HG03045 (cell line): ENCODE measurements around the gene NMRAL1.

Experiments
- ATAC-seq: cut with Tn5 transposase; IDR thresholded peaks from one replicate; pipeline ENCODE4 v1.9.1; 2021; ENCODE audit warnings: mild to moderate bottlenecking, moderate library complexity; ENCODE audit not compliant: unreplicated experiment

The NMRAL1 gene

DNA sequence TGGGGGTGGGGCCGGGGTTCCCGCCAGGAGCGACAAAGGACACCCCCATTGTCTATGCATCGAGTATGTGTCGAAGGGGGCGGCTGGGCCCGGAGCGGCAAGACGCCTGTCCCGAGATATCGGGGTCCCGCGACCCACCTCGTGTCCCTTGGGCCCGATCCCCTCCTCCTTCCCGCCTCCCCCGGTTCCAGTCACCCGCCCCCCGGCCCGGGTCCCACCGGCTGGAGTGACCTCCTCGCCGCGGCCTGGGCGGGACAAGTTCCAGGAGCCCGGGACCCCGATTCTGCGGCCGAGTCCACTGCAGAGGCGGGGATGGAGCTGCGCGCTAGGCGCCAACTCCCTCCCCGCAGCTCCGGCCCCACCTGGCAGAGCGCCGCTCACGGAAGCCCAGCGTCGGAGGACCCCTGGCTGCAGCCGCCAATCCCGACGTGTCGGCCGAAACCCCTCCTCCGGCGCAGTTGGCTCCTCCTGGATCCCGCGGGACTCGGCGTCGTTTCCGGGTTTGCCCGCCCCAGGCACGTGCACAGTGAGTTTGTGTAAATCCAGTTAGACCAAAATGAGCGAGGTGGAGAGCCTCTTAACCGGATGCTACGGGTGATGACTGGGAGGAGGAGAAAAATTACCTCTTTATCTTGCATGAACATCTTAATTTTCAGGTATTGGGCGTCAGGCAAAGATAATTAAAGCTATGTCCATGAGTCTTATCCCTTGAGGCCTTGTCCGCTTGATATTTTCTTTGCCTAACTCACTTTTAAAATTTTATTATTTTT lies at the start of gene NMRAL1:
Gene NMRAL1 (minus strand): TSS at position 434 of the 770 bp plus-strand sequence. CDS start 493 bp downstream, outside the sequence.
- no peak for ATAC-seq

DNA sequence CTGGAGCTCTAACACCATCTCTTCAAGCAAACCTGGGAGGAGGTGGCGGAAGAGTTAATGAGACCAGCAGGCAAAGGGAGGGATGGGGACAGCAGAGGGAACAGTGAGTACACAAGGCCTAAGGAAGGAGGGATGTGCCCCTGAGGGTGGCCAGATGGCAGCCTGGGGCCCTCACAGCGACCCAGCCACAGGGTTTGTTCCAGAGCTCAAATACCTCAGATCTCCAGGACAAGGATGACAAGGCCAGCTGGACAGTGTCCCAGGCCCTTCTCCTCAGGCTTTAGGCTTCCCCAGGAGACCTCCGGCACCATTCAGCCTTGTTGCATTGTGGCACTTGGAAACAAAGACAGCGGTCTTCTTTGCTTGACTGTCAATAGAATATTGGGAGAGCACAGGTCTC lies 49.3 kb upstream of the NMRAL1 start:
- ATAC-seq = no peak

DNA sequence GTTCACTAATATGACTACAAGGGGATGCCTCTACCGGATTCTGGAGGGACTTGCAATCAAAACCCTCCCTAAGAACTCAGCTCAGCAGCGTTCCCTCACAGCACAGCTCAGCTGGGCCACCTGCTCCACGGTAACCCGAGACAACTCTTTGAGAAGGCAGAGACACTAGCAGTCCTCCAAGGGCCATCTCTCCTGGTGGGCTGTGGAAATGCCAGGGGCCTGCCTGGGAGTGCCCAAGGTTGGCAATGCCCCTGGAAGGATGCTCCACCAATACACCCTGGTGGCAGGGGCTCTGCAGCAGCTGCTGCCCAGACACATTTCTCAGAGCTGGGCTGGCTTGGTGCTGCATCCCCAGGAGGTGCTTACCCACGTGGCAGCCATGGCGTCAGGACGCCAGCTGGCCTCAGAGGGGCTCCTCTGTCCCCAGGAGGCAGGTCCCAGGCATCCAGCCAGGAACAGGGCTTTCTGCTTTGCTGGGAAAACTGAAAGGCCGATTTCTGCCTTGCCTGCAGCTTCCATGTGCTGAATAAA lies 47.7 kb upstream of the NMRAL1 start:
- ATAC-seq = no peak

DNA sequence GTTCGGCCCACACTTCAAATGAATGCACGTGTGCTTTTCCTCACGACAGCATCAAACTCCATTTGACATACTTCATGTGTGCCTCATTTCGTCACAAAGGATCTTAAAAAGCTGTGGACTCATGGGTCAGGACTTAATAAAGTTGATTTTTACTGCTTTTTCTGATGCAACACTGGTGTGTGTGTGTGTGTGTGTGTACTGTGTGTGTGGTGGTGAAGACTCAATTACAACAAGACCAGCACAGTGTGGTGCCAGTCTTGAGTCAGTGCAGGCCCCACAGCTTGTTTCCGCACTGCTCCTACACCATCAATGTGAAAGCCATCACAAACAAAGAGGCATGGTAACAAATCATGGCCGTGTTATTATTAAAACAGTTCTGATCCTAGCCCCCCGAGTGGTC lies 46.5 kb upstream of the NMRAL1 start:
- no peak for ATAC-seq

DNA sequence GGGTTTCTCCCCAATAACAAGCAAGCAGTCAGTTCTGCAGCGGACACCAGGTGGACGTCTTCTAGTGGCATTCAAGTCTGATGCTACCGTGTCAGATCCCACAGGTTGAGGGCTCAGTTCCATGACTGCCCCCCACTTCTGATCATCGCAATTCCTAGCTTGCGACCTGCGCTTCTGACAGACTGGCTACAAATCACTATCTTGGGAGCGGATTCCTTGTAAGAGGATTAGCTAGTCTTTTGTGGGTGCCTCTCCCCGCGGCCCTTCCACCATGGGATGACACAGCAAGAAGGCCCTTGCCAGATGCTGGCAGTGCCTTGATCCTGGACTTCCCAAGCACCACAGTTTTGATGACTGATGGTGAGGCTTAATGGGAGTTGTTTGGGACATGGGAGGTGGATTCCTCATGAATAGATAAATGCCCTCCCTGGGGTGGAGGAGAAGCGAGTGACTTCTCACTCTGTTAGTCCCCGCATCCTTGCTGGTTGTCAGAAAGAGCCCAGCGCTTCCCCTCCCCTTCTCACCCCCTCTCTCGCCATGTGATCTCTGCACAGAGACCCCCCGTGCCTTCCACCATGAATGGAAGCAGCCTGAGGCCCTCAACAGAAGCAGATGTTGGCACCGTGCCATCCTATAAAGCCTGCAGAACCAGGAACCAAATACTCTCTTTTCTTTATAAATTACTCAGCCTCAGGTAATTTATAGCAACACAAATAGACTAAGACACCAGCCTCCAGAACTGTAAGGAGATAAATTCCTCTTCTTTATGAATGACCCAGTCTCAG lies 45.0 kb upstream of the NMRAL1 start:
- no peak for ATAC-seq

DNA sequence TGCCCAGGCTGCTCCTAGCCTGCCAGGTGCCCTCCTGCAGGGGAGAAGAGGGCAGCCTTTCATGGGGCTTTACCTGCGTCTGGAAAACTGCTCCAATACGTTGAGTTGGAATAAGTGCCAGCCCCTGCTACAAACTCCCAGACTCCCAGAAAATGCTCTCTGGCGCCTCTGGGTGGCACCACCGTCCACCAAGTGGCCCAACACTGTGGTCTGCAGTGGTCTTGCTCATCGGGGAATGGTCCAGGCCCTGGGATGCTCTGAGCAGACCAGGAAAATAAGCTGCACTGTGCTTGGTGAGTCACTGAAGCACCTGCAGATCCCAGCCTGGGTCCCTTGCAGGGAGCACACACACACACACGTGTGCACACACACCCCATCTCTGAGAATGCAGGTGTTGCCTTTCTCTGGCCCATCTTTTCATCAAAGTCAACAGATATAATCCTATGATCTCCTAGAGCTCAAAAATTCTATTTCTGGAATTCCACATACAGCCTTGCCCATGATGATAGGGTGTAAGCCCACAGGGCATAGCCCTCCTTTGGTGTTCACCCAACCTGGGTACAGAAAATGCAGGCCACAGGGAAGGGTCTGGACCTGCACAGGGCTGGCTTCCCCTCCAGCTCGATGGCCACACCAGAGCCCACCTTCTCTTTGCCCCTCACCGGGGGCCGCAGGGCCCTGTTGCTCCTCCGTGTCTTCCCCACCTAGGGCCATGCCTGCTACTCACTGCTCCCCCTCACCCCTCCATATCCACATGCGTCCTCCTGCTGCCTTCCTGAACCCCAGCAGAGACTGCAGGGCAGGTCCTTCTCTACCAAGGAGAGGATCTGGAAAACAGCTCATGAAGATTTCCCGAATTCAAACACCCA lies 43.6 kb upstream of the NMRAL1 start:
- ATAC-seq = no peak

DNA sequence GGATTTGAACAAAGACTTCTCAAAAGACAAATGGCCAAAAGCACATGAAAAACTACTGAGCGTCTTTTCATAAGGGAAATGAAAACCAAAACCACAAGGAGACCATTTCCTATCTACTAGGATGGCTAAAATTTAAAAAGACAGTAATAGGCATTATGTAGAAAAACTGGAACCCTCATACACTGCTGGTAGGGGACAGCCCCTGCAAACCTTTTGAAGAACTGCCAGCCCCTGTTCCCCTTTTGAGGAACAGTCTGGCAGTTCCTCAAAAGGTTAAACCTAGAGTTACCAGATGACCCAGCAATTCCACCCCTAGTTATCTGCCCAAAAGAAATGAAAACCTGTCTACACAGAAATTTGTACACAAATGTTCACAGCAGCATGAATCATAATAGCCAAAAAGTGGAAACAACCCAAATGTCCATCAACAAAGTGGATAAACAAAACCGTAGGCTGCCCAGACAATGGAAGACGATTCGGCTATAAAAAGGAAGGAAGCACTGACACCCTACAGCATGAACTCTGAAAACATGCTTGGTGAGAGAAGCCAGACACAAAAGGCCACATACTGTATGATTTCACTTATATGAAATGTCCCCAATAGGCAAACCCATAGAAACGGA lies 41.3 kb upstream of the NMRAL1 start:
- ATAC-seq = no peak

DNA sequence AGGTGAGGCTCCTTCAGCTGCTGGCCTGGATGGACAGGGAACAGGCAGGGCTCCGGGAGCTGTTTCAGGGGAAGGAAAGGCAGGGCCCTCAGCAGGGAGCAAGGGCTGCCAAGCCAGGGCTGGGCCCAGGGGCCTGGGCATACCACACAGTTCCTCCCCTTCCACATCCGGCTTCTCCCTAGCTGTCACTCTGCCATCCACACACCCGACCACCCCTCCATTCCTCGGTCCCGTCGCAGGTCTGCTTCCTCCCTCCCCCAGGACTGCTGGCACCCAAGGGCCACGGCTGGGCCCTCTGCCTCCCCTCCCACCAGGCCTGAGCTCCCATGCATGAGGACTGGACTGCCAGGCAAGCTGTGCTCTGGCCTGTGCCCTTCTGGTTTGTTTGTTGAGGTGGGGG lies 40.2 kb upstream of the NMRAL1 start:
- ATAC-seq = no peak

DNA sequence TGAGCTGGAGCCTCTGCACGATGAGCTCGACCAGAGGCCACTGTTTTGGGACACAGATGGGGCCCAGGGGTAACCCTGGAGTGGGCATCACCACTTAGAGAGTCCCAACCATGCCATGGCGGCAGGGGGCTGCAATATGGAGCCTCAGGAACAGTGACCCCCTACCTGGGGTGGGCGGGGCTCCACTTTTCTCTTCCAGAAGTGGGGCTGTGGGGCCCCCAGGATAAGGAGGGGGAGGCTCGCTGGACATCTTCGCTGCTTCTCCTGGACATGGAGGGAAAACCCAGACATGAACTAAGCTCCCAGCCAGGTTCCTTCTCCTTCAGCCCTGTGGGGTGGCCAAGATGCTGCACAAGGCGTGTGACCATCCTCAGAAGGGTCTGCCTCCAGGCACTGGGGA lies 39.5 kb upstream of the NMRAL1 start:
- ATAC-seq = no peak

DNA sequence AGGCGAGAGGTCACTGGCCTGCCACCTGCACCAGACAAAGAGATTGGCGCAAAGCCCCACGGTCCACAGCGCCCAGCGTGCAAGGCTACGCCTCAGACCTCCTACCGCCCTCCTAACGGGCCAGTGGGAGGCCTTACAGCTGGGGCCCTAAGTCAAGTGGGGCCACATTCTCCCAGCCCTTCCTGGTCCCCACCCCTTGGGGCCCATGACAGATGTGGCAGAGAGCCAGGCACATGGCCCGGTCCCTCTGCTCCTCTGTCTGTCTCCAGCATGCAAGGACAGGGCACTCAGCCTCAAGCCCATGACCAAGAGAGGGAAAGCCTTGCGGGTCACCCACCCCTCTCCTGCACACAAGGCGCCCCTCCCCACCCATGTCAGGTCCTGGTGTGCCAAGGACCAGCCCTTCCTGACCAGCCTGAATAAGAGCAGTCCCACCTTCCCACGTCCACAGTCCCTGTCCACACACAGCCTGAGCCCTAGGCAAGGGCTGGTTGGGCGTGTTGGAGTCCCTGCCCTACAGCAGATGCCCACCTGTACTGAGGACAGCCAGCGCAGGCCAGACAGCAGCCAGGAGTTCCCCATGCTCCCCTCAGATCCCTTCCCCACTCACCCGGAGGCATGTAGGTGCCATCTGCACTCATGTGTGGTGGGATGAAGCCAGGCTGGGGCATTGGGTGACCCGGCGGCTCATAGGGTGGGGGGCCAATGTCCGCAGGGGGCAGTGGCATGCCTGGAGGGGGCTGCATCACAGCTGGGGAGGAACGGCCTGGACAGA lies 38.8 kb upstream of the NMRAL1 start:
- no peak for ATAC-seq

DNA sequence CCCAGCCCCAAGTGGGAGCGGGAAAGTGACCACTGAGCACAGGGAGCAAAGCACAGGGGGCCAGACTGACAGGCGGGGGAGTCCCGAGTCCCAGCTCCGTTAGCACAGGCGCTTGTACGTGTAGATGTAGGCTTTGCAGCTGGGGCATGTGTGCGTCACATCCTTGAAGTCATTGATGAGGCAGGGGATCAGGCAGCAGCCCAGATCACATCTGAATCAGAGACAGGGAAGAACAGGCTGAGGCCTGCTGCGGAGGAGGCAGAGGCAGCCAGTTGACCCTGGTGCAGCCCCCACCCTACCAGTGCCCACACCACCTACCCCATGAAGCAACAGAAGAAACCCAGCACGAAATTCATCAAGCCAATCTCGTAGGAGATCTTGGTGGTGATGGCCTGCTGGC lies 38.0 kb upstream of the NMRAL1 start:
- no peak for ATAC-seq

DNA sequence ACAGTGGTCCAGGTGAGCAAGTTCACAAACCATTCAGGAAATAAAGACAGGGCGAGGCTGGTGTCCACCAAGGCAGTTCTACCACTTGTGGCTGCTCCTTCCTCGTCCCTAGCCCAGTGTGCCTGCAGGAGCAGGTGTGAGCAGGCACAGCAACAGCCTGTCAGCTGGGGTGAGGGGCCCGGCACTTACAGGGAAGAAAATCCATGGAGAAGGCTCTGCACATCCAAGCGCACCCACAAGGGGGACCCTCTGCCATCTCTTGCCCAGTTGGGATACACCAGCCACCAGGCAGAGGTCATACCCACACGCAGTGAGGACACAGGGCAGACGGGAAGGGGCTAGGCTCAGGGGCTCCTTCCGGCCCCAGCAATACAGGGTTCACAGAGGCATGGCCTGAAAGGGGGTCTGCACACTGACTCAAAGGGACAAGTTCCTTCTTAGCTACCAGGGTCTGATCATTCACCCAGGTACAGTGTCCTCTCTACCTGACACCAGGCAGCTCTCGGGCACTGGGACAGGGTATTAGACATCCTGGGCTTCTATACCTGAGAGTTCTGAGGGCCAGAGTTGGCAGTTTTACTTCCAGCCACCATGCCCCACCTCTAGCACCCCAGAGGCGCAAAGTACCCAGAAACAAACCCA lies 37.1 kb upstream of the NMRAL1 start:
- no peak for ATAC-seq

DNA sequence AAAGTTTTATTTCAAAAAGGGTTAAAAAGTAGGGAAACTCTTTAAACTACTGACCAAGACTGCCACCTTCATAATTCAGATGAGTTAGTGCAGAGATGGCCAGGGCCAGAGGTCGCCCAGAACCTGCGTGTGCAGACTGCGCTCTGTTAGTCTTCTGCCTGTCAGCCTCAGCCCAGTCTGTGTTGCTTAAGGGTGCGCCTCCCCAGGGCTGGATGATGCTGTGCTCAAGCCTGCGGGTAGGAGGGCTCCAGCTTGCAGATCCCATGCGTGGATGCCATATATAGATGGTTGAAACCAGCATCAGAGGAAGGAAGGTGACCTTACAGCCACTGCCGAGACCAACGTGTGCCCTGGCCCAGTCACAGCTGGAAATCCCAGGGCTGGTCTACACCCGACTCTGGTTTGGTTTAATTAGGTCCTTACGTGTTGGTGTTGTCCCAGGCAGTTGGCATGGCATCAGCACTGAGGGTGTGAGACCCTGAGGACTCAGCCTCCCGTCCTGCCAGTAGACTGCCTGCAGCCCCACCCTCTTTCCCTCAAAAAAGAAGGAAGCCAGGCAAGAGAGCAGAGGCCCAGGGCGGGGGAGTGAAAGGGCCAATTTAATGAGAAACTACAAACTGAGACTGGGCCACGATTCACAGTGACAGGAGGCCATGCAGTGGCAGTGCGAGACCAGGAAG lies 36.5 kb upstream of the NMRAL1 start:
- ATAC-seq = no peak

DNA sequence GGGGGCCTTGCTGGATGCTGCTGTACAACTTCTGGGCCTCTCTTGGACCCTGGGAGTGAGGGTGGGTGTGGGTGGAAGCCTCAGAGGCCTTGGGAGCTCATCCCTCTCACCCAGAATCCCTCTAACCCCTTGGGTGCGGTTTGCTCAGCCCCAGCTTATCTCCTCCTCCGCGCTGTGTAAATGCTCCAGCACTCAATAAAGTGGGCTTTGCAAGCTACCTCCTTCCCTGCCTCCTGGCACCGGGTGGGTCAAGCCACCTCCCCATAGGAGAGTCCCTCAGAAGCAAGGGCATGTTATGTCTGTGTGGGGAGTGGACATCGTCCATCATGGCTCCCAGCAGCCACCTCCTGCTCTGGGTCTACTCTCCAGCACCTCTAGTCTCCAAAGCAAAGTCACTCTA lies 35.7 kb upstream of the NMRAL1 start:
- ATAC-seq = no peak

DNA sequence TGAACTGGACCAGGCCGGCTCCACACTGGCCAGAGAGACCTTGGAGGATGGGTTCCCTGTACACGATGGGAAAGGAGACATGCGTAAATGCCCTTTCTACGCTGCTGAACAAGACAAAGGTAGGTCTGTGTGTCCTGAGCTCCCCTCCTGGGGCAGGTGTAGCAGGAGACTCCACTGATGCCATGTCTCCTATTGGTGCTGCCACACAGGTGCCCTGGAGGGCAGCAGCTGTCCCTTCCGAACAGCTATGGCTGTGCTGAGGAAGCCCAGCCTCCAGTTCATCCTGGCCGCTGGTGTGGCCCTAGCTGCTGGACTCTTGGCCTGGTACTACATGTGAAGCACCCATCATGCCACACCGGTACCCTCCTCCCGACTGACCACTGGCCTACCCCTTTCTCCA lies 35.0 kb upstream of the NMRAL1 start:
- ATAC-seq = no peak

DNA sequence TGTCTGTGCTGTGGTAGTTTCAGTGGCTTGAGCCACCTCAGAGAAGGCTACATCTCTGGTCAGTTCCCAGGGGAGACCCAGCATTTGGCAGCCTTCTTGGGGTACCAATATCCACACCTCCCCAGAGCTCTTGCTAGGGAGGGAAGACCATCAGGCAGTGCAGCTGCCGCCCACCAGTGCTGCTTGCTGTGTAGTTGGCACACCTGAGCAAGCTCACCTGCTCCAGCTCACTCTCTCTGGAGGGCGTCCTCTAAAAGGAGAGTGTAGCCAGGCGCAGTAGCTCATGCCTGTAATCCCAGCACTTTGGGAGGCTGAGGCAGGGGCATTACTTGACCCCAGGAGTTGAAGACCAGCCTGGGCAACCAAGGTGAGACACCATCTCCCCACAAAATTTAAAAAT lies 34.4 kb upstream of the NMRAL1 start:
- ATAC-seq = no peak

DNA sequence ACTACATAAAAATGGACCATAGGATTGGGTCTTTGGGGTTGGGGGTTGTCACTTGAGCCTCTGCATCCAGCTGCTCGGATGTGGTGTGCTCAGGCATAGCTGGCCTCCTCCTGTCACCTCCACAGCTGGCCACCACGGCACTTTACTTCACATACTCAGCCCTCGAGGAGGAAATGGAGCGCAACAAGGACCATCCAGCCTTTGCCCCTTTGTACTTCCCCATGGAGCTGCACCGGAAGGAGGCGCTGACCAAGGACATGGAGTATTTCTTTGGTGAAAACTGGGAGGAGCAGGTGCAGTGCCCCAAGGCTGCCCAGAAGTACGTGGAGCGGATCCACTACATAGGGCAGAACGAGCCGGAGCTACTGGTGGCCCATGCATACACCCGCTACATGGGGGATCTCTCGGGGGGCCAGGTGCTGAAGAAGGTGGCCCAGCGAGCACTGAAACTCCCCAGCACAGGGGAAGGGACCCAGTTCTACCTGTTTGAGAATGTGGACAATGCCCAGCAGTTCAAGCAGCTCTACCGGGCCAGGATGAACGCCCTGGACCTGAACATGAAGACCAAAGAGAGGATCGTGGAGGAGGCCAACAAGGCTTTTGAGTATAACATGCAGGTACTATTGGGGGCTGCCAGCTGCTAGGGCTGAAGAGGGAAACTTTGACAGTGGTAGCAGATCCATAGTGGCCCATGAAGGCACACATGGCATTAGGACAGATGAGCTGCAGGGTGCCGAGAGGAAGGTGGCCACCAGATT lies 33.3 kb upstream of the NMRAL1 start:
- no peak for ATAC-seq

DNA sequence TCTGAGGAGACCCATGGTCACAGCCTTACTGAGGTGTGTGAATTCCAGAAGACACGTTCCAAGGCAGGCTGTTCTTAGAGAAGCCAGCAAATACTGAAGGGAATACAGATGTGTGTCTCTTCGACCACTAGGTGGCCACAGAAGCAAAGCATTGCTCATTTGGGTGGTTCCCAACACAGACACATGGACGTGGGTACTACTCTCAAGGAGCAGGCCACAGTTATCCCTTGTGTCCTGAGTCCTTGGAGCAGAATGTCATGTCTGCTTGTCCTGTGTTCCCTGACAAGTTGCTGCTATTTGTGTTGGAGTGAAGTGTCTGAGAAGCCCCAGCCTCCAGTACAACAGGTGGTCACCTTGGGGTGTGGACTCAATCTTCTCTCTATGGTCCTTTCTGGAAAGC lies 32.0 kb upstream of the NMRAL1 start:
- peak; percentile 49 for ATAC-seq
